Suprapubic skin (tissue), 4 donors: Measurements from ENCODE around the gene OTOP2. TPM values are rescaled to one million over a fixed set of nuclear protein-coding genes. Genes with fewer than 3 reads are reported as not detected.

Experiments used
- DNase-seq, 2 donors: peaks; one replicate each; pipeline ENCODE4 v3.0.0-alpha.2; 2019; ENCODE audit warnings: low spot score in 2 of 2
- H3K27ac ChIP-seq: fragments of 200-600 bp; sonication (generic); one replicate; pipeline ENCODE4 v1.5.1; 2019
- H3K27me3 ChIP-seq: fragments of 200-600 bp; sonication (generic); one replicate; pipeline ENCODE4 v1.5.1; 2019
- H3K36me3 ChIP-seq: fragments of 200-600 bp; sonication (generic); one replicate; pipeline ENCODE4 v1.5.1; 2019
- H3K4me1 ChIP-seq: fragments of 200-600 bp; sonication (generic); one replicate; pipeline ENCODE4 v1.5.1; 2019
- H3K4me3 ChIP-seq: fragments of 200-600 bp; sonication (generic); one replicate; pipeline ENCODE4 v1.5.1; 2019; ENCODE audit warnings: mild to moderate bottlenecking
- H3K9me3 ChIP-seq: fragments of 200-600 bp; sonication (generic); one replicate; pipeline ENCODE4 v1.5.1; 2019
- CTCF ChIP-seq, 2 donors: fragments of 200-600 bp in 1 of 2; fragments of 450-650 bp in 1 of 2; sonication (generic) in 1 of 2; IDR thresholded peaks; one replicate each; pipeline ENCODE4 v1.5.1; 2016 to 2019; ENCODE audit warnings: antibody characterized with exemption in 2 of 2, mild to moderate bottlenecking in 1 of 2, moderate library complexity in 1 of 2
- EP300 ChIP-seq: sonication (generic); formaldehyde crosslinking; IDR thresholded peaks from one replicate; pipeline ENCODE4 v1.6.1; 2017; ENCODE audit warnings: antibody characterized with exemption
- POLR2A ChIP-seq, 2 donors: fragments of 450-650 bp; IDR thresholded peaks; one replicate each; pipeline ENCODE4 v1.6.1; 2017; ENCODE audit warnings: antibody characterized with exemption in 2 of 2, mild to moderate bottlenecking in 2 of 2, moderate library complexity in 2 of 2
- POLR2AphosphoS5 ChIP-seq, 3 donors: sonication (generic); formaldehyde crosslinking; IDR thresholded peaks; one replicate each; pipeline ENCODE4 v1.6.1; 2017; ENCODE audit warnings: antibody characterized with exemption in 3 of 3
- WGBS: methylation state at CpG from one replicate; pipeline ENCODE4 v1.1.5; 2018; 5-methylcytosine and 5-hydroxymethylcytosine counted together
- total RNA-seq, 4 donors: library from RNA; depleted of rRNA; stranded (reverse); fragments of >200 nt; gene quantifications; one replicate each; pipeline ENCODE4 v1.1.0, GENCODE V29; 2016

The OTOP2 gene
- total RNA-seq, 4 donors from 2014 or later = 0.49 TPM; not detected in 3

GRCh38 chr17:74938194-74938950 is 14.3 kb downstream of the OTOP2 start:
- 71% methylated on average over 8 of the region's 8 CpGs for WGBS
- H3K4me3 ChIP-seq = no peak overlapping the region
- no peak overlapping the region for H3K27ac ChIP-seq
- peaks cover 67% of the 10 kb centered on the region for H3K27me3 ChIP-seq
- no peaks in the 10 kb centered on the region for H3K9me3 ChIP-seq
- TF ChIP-seq POLR2AphosphoS5 (IDR thresholded peaks at IDR 0.05) = no peak
- no peak for TF ChIP-seq POLR2A (IDR thresholded peaks at IDR 0.05)
- no peak for TF ChIP-seq CTCF (IDR thresholded peaks at IDR 0.05)
- no peak for TF ChIP-seq EP300
- H3K4me1 ChIP-seq = peaks cover 11% of the 10 kb centered on the region
- no peak for DNase-seq
- H3K36me3 ChIP-seq = no peaks in the 10 kb centered on the region

- Histone ChIP-seq H3K4me3 (no peak overlapping the region), H3K36me3 (no peaks in the 10 kb centered on the region), H3K4me1 (peaks cover 16% of the 10 kb centered on the region), H3K9me3 (no peaks in the 10 kb centered on the region), H3K27ac (no peak overlapping the region), H3K27me3 (peaks cover 62% of the 10 kb centered on the region)
- 43% methylated on average over 8 of the region's 8 CpGs for WGBS
- no peak for DNase-seq
- no peak for TF ChIP-seq CTCF (IDR thresholded peaks at IDR 0.05)
- TF ChIP-seq POLR2AphosphoS5 (IDR thresholded peaks at IDR 0.05) = no peak
- no peak for TF ChIP-seq EP300
- no peak for TF ChIP-seq POLR2A (IDR thresholded peaks at IDR 0.05)
These were observed 15.5 kb downstream of the OTOP2 start for GRCh38 chr17:74939534-74939933.

GRCh38 chr17:74941128-74941725 is 17.2 kb downstream of the OTOP2 start:
- no peaks in the 10 kb centered on the region for H3K9me3 ChIP-seq
- H3K36me3 ChIP-seq = no peaks in the 10 kb centered on the region
- peaks cover 45% of the 10 kb centered on the region for H3K27me3 ChIP-seq
- no peak for DNase-seq
- no peak overlapping the region for H3K4me3 ChIP-seq
- WGBS = 87% methylated on average over 15 of the region's 21 CpGs
- TF ChIP-seq EP300 = no peak
- TF ChIP-seq POLR2AphosphoS5 (IDR thresholded peaks at IDR 0.05) = no peak
- no peak for TF ChIP-seq POLR2A (IDR thresholded peaks at IDR 0.05)
- TF ChIP-seq CTCF (IDR thresholded peaks at IDR 0.05) = no peak
- H3K4me1 ChIP-seq = peaks cover 6% of the 10 kb centered on the region
- H3K27ac ChIP-seq = no peak overlapping the region

GRCh38 chr17:74943808-74944522 is 19.9 kb downstream of the OTOP2 start:
- H3K27me3 ChIP-seq = peaks cover 30% of the 10 kb centered on the region
- peaks cover 4% of the 10 kb centered on the region for H3K4me1 ChIP-seq
- WGBS = 22% methylated on average over 6 of the region's 13 CpGs
- H3K36me3 ChIP-seq = no peaks in the 10 kb centered on the region
- TF ChIP-seq POLR2A (IDR thresholded peaks at IDR 0.05) = no peak
- TF ChIP-seq CTCF (IDR thresholded peaks at IDR 0.05) = no peak
- TF ChIP-seq POLR2AphosphoS5 (IDR thresholded peaks at IDR 0.05) = no peak
- no peak for TF ChIP-seq EP300
- H3K4me3 ChIP-seq = no peak overlapping the region
- H3K9me3 ChIP-seq = no peaks in the 10 kb centered on the region
- H3K27ac ChIP-seq = peak overlapping the region; percentile 1
- DNase-seq = no peak

- no peak for TF ChIP-seq EP300
- TF ChIP-seq POLR2AphosphoS5 (IDR thresholded peaks at IDR 0.05) = no peak
- DNase-seq = no peak
- Histone ChIP-seq H3K27me3 (peaks cover 28% of the 10 kb centered on the region), H3K27ac (no peak overlapping the region), H3K4me3 (no peak overlapping the region), H3K36me3 (no peaks in the 10 kb centered on the region), H3K9me3 (no peaks in the 10 kb centered on the region), H3K4me1 (peaks cover 4% of the 10 kb centered on the region)
- 53% methylated on average over 4 of the region's 6 CpGs for WGBS
These were observed 21.5 kb downstream of the OTOP2 start for GRCh38 chr17:74945543-74945942.
